OCI-LY3 (cell line): Measurements from ENCODE around the gene SACM1L.
"Not testable (repeated sequence)": the region's sequence is repeated elsewhere in the genome, so short reads cannot be mapped to it uniquely, and the experiment has no call there.

Experiments used
- EZH2phosphoT487 ChIP-seq: fragments of 200-600 bp; shearing (Covaris generic); IDR thresholded peaks from 2 replicates; pipeline ENCODE4 v1.6.1; 2018; ENCODE audit warnings: antibody characterized with exemption, mixed run types, low read depth
- TF ChIP-seq, protein P1 (sequence below): fragments of 200-600, 300-600 bp; sonication (generic); IDR thresholded peaks from 2 replicates; pipeline ENCODE4 v1.5.1; 2014; ENCODE audit warnings: antibody characterized with exemption, low read length, low read depth

DNA sequence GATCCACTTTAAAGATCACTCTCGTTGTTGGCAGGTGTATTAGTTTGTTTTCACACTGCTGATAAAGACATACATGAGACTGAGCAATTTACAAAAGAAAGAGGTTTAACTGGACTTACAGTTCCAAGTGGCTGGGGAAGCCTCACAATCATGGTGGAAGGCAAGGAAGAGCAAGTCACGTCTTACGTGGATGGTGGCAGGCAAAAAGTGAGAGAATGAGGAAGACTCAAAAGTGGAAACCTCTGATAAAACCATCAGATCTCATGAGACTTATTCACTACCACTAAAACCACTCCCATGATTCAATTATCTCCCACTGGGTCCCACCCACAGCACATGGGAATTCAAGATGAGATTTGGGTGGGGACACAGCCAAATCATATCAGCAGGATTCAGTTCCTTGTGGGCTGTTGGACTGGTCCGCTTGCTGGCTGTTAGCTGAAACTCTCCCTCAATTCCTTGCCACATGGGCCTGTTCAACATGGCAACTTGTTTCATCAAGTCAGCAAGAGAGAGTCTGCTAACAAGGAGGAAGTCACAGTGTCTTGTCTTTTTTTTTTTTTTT is 59.9 kb downstream of the SACM1L start:
- TF ChIP-seq, protein P1, sequence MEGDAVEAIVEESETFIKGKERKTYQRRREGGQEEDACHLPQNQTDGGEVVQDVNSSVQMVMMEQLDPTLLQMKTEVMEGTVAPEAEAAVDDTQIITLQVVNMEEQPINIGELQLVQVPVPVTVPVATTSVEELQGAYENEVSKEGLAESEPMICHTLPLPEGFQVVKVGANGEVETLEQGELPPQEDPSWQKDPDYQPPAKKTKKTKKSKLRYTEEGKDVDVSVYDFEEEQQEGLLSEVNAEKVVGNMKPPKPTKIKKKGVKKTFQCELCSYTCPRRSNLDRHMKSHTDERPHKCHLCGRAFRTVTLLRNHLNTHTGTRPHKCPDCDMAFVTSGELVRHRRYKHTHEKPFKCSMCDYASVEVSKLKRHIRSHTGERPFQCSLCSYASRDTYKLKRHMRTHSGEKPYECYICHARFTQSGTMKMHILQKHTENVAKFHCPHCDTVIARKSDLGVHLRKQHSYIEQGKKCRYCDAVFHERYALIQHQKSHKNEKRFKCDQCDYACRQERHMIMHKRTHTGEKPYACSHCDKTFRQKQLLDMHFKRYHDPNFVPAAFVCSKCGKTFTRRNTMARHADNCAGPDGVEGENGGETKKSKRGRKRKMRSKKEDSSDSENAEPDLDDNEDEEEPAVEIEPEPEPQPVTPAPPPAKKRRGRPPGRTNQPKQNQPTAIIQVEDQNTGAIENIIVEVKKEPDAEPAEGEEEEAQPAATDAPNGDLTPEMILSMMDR: not testable (repeated sequence)
- not testable (repeated sequence) for TF ChIP-seq EZH2phosphoT487
